Parathyroid adenoma (tissue), 2 donors: ENCODE results near the gene FGGY.

Source experiments
- H2AFZ ChIP-seq: fragments of 300-600 bp; sonication (generic); one replicate; pipeline ENCODE4 v1.7.0; 2017; ENCODE audit warnings: antibody characterized with exemption, mild to moderate bottlenecking
- H3K27ac ChIP-seq: fragments of 300-600 bp; sonication (generic); one replicate; pipeline ENCODE4 v1.7.0; 2017
- H3K27me3 ChIP-seq: fragments of 300-600 bp; sonication (generic); one replicate; pipeline ENCODE4 v1.7.0; 2017; ENCODE audit warnings: low read length; ENCODE audit not compliant: control insufficient read depth, insufficient read depth
- H3K36me3 ChIP-seq: fragments of 300-600 bp; sonication (generic); one replicate; pipeline ENCODE4 v1.7.0; 2017; ENCODE audit warnings: low read length; ENCODE audit not compliant: control insufficient read depth, insufficient read depth
- H3K4me1 ChIP-seq: fragments of 300-600 bp; sonication (generic); one replicate; pipeline ENCODE4 v1.7.0; 2017; ENCODE audit warnings: control low read depth
- H3K4me2 ChIP-seq: fragments of 300-600 bp; sonication (generic); one replicate; pipeline ENCODE4 v1.7.0; 2017; ENCODE audit warnings: low read length
- H3K4me3 ChIP-seq: fragments of 300-600 bp; sonication (generic); one replicate; pipeline ENCODE4 v1.7.0; 2017; ENCODE audit warnings: low read depth, low read length
- H3K79me2 ChIP-seq: fragments of 300-600 bp; sonication (generic); one replicate; pipeline ENCODE4 v1.7.0; 2017; ENCODE audit warnings: control low read depth
- H3K9ac ChIP-seq: fragments of 300-600 bp; sonication (generic); one replicate; pipeline ENCODE4 v1.7.0; 2017; ENCODE audit warnings: mild to moderate bottlenecking
- H3K9me3 ChIP-seq: fragments of 300-600 bp; sonication (generic); one replicate; pipeline ENCODE4 v1.7.0; 2017; ENCODE audit warnings: low read length; ENCODE audit not compliant: control insufficient read depth
- CTCF ChIP-seq: fragments of 300-600 bp; sonication (generic); IDR thresholded peaks from one replicate; pipeline ENCODE4 v1.7.0; 2017; ENCODE audit warnings: antibody characterized with exemption, mild to moderate bottlenecking
- donor health status: primary hyperparathyroidism.

Gene FGGY

GRCh38 chr1:59411147-59411546 is 114.3 kb downstream of the FGGY start:
- no peak overlapping the region for H3K27ac ChIP-seq
- H3K36me3 ChIP-seq, result no peaks in the 10 kb centered on the region
- no peaks in the 10 kb centered on the region for H3K27me3 ChIP-seq
- H3K4me3 ChIP-seq, result no peak overlapping the region
- H2AFZ ChIP-seq, result no peak overlapping the region
- no peak for TF ChIP-seq CTCF
- H3K9ac ChIP-seq, result no peak overlapping the region
- no peaks in the 10 kb centered on the region for H3K9me3 ChIP-seq
- no peaks in the 10 kb centered on the region for H3K79me2 ChIP-seq
- H3K4me1 ChIP-seq, result peaks cover 12% of the 10 kb centered on the region
- no peak overlapping the region for H3K4me2 ChIP-seq

GRCh38 chr1:59412718-59413326 is 115.9 kb downstream of the FGGY start:
- Histone ChIP-seq H3K36me3 (no peaks in the 10 kb centered on the region), H3K9me3 (no peaks in the 10 kb centered on the region), H3K9ac (no peak overlapping the region), H3K4me1 (peaks cover 9% of the 10 kb centered on the region), H3K79me2 (no peaks in the 10 kb centered on the region), H3K4me3 (no peak overlapping the region), H2AFZ (no peak overlapping the region), H3K27ac (peak overlapping the region; percentile 9), H3K4me2 (no peak overlapping the region), H3K27me3 (no peaks in the 10 kb centered on the region)
- TF ChIP-seq CTCF, result no peak

GRCh38 chr1:59413327-59413720 is 116.4 kb downstream of the FGGY start:
- H3K9me3 ChIP-seq, result no peaks in the 10 kb centered on the region
- H2AFZ ChIP-seq, result no peak overlapping the region
- H3K27ac ChIP-seq, result no peak overlapping the region
- no peak overlapping the region for H3K4me2 ChIP-seq
- no peak overlapping the region for H3K4me3 ChIP-seq
- H3K9ac ChIP-seq, result no peak overlapping the region
- TF ChIP-seq CTCF, result no peak
- no peaks in the 10 kb centered on the region for H3K27me3 ChIP-seq
- no peaks in the 10 kb centered on the region for H3K79me2 ChIP-seq
- no peaks in the 10 kb centered on the region for H3K36me3 ChIP-seq
- H3K4me1 ChIP-seq, result peaks cover 9% of the 10 kb centered on the region

DNA sequence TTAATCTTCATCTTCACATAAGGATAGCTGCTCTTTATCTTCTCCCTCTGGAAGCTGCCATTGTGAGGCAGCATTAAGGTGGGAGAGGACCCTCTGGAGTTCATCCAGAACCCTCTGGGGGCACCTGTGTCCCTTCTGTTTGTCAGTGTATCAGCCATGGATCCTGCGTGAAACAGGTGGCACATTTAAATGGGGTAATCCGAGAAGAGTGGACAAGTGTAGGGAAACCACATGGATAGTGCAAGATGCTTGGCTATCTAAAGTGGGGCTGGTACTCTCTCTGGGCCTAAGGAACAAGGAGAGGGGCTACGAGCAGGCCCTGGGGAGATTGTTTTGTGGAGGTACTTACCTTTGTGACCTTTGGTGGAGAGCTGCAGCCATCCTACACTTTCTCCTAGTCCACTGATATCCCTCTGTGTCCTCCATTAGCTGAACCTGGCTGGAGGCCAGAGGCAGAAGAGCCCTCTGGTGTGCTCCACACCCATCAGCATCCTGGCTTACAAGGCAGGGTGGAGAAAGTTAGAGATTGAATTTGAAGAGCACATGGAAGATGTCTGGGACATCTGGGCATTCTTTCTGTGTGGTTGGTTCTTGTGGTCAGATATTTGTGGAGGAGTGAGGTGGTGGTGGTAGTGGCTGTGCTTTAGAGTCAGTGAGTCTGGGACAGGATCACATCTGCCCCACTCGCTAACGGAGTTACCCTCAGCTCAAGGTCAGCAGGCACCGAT is 117.7 kb downstream of the FGGY start:
- H3K36me3 ChIP-seq, result no peaks in the 10 kb centered on the region
- no peak overlapping the region for H3K9ac ChIP-seq
- no peak overlapping the region for H3K4me2 ChIP-seq
- no peak overlapping the region for H3K4me3 ChIP-seq
- no peaks in the 10 kb centered on the region for H3K79me2 ChIP-seq
- no peak overlapping the region for H2AFZ ChIP-seq
- no peak overlapping the region for H3K27ac ChIP-seq
- H3K4me1 ChIP-seq, result peaks cover 9% of the 10 kb centered on the region
- no peaks in the 10 kb centered on the region for H3K27me3 ChIP-seq
- no peak for TF ChIP-seq CTCF
- no peaks in the 10 kb centered on the region for H3K9me3 ChIP-seq
